GM18870 (cell line): ENCODE data around the gene ARHGEF26.

ENCODE experiments used
- ATAC-seq: cut with Tn5 transposase; IDR thresholded peaks from one replicate; pipeline ENCODE4 v1.9.1; 2021; ENCODE audit warnings: moderate library complexity; ENCODE audit not compliant: unreplicated experiment

Gene ARHGEF26

GRCh38 chr3:154243353-154243752 lies 122.2 kb downstream of the ARHGEF26 start:
- ATAC-seq = no peak

- no peak for ATAC-seq
Observed at GRCh38 chr3:154244644-154245043, 123.5 kb downstream of the ARHGEF26 start.

- ATAC-seq = no peak
Observed at GRCh38 chr3:154247806-154248415, 126.7 kb downstream of the ARHGEF26 start.

GRCh38 chr3:154250291-154250690 lies 129.1 kb downstream of the ARHGEF26 start:
- ATAC-seq = no peak

GRCh38 chr3:154251610-154252009 lies 130.4 kb downstream of the ARHGEF26 start:
- no peak for ATAC-seq

- peak; percentile 92 for ATAC-seq
Observed at GRCh38 chr3:154252759-154253638, 131.8 kb downstream of the ARHGEF26 start.

GRCh38 chr3:154254527-154254926 lies 133.3 kb downstream of the ARHGEF26 start:
- no peak for ATAC-seq

- no peak for ATAC-seq
Observed at GRCh38 chr3:154273381-154273780, 152.2 kb downstream of the ARHGEF26 start.

- no peak for ATAC-seq
Observed at GRCh38 chr3:154274348-154274747, 153.2 kb downstream of the ARHGEF26 start.

- ATAC-seq = no peak
Observed at GRCh38 chr3:154275292-154275691, 154.1 kb downstream of the ARHGEF26 start.

GRCh38 chr3:154275965-154276364 lies 154.8 kb downstream of the ARHGEF26 start:
- no peak for ATAC-seq

- ATAC-seq = no peak
Observed at GRCh38 chr3:154280161-154280560, 159.0 kb downstream of the ARHGEF26 start.

- peak; percentile 72 for ATAC-seq
Observed at GRCh38 chr3:154285221-154285620, 164.0 kb downstream of the ARHGEF26 start.

GRCh38 chr3:154290187-154290586 lies 169.0 kb downstream of the ARHGEF26 start:
- no peak for ATAC-seq

GRCh38 chr3:154294016-154294415 lies 172.8 kb downstream of the ARHGEF26 start:
- no peak for ATAC-seq

- ATAC-seq = no peak
Observed at GRCh38 chr3:154301561-154301960, 180.4 kb downstream of the ARHGEF26 start.

- no peak for ATAC-seq
Observed at GRCh38 chr3:154304116-154304786, 183.1 kb downstream of the ARHGEF26 start.

GRCh38 chr3:154304936-154305335 lies 183.7 kb downstream of the ARHGEF26 start:
- no peak for ATAC-seq

GRCh38 chr3:154307363-154307762 lies 186.2 kb downstream of the ARHGEF26 start:
- no peak for ATAC-seq
